BJ (cell line): ENCODE data around the gene NEAT1. TPM values are rescaled to one million over a fixed set of nuclear protein-coding genes. Genes with fewer than 3 reads are reported as not detected.

Experiments
- CTCF ChIA-PET: fragments of 350-600 bp; formaldehyde crosslinking; extraction: SDS; loops from one replicate; lab custom pipeline; 2021; ENCODE audit warnings: antibody characterized with exemption, inconsistent platforms; lab: Yijun Ruan, JAX
- POLR2A ChIA-PET: fragments of 300-600 bp; sonication (Branson Sonifier 250); formaldehyde crosslinking; extraction: SDS; loops from one replicate; lab custom pipeline; 2021; ENCODE audit warnings: antibody characterized with exemption; lab: Charles Lee
- DNase-seq: peaks from one replicate; pipeline ENCODE4 v3.0.0-alpha.2; 2011; ENCODE audit warnings: low read depth
- H3K27me3 ChIP-seq: 2 replicates; pipeline ENCODE4 v1.6.0; 2011; ENCODE audit warnings: low read length; ENCODE audit not compliant: control insufficient read depth, insufficient read depth
- H3K36me3 ChIP-seq: 2 replicates; pipeline ENCODE4 v1.5.1; 2011; ENCODE audit warnings: low read length; ENCODE audit not compliant: control insufficient read depth, insufficient read depth
- H3K4me3 ChIP-seq: 2 replicates; pipeline ENCODE4 v1.5.1; 2011; ENCODE audit warnings: low read depth, mild to moderate bottlenecking, control low read depth, low read length
- CTCF ChIP-seq: IDR thresholded peaks from 2 replicates; pipeline ENCODE4 v1.5.1; 2011; ENCODE audit warnings: low read depth, mild to moderate bottlenecking, control low read depth, inconsistent platforms, low read length, moderate library complexity; ENCODE audit not compliant: insufficient read depth
- polyA plus RNA-seq: library from polyadenylated mRNA; depleted of rRNA; stranded (reverse); fragments of >200 nt; gene quantifications from 2 replicates; pipeline ENCODE4 v1.2.3, GENCODE V29; 2011

Gene NEAT1
- polyA plus RNA-seq, 1 experiment: 59.2 TPM

- Histone ChIP-seq H3K27me3 (no peaks in the 10 kb centered on the region), H3K36me3 (peaks cover 41% of the 10 kb centered on the region), H3K4me3 (no peak overlapping the region)
- POLR2A ChIA-PET: no interaction called here
- DNase-seq: no peak
- TF ChIP-seq CTCF: no peak
- CTCF ChIA-PET: interaction anchor here (2.4 to 2.5 kb wide), 2 partner anchors 24 to 27 kb away, joined by 8 to 15 read pairs; no protein-coding TSS in a partner anchor
Observed at GRCh38 chr11:65392186-65392829, 30.3 kb upstream of the NEAT1 start.

- TF ChIP-seq CTCF: no peak
- H3K27me3 ChIP-seq: no peaks in the 10 kb centered on the region
- no peak for DNase-seq
- H3K36me3 ChIP-seq: peaks cover 44% of the 10 kb centered on the region
- no peak overlapping the region for H3K4me3 ChIP-seq
- CTCF ChIA-PET: interaction anchor here (2.8 kb wide), 1 partner anchor 24 kb away, joined by 10 read pairs; no protein-coding TSS in a partner anchor
- POLR2A ChIA-PET: no interaction called here
Observed at GRCh38 chr11:65392899-65393298, 29.7 kb upstream of the NEAT1 start.

- POLR2A ChIA-PET: no interaction called here
- H3K4me3 ChIP-seq: no peak overlapping the region
- DNase-seq: no peak
- CTCF ChIA-PET: interaction anchor here (2.8 kb wide), 1 partner anchor 23 kb away, joined by 10 read pairs; no protein-coding TSS in a partner anchor
- H3K27me3 ChIP-seq: no peaks in the 10 kb centered on the region
- H3K36me3 ChIP-seq: peaks cover 49% of the 10 kb centered on the region
- no peak for TF ChIP-seq CTCF
Observed at GRCh38 chr11:65393513-65394079, 29.0 kb upstream of the NEAT1 start.

GRCh38 chr11:65394125-65394536, 28.5 kb upstream of the NEAT1 start:
- Histone ChIP-seq H3K36me3 (peaks cover 51% of the 10 kb centered on the region), H3K27me3 (no peaks in the 10 kb centered on the region), H3K4me3 (no peak overlapping the region)
- no peak for DNase-seq
- CTCF ChIA-PET: interaction anchor here (2.8 kb wide), 1 partner anchor 22 kb away, joined by 10 read pairs; no protein-coding TSS in a partner anchor
- POLR2A ChIA-PET: no interaction called here
- no peak for TF ChIP-seq CTCF

- CTCF ChIA-PET: interaction anchor here (1.5 kb wide), 1 partner anchor 10 kb away, joined by 5 read pairs; no protein-coding TSS in a partner anchor
Observed at GRCh38 chr11:65395961-65396530, 26.6 kb upstream of the NEAT1 start.

More at GRCh38 chr11:65395961-65396530, 26.6 kb upstream of the NEAT1 start:
- POLR2A ChIA-PET: no interaction called here
- no peak for DNase-seq
- no peaks in the 10 kb centered on the region for H3K27me3 ChIP-seq
- peaks cover 64% of the 10 kb centered on the region for H3K36me3 ChIP-seq
- no peak for TF ChIP-seq CTCF
- no peak overlapping the region for H3K4me3 ChIP-seq
